ENCODE data around the gene SLC3A2. TPM values are rescaled to one million over a fixed set of nuclear protein-coding genes. Genes with fewer than 3 reads are reported as not detected.

Gene SLC3A2
- total RNA-seq, 1 experiment from 2014 or later, result 290 TPM

- no peak overlapping the region for H3K23ac ChIP-seq (ENCODE audit: insufficient read length, low read depth, low read length)
- H2BK12ac ChIP-seq (ENCODE audit: insufficient read length, low read depth, low read length), result no peak overlapping the region
- H4K5ac ChIP-seq (ENCODE audit: insufficient read length, low read depth, low read length), result no peak overlapping the region
- no peak overlapping the region for H2BK15ac ChIP-seq (ENCODE audit: low read depth, low read length)
- H3K27ac Mint-ChIP-seq, result no peak overlapping the region
- H3K4me3 Mint-ChIP-seq, result no peak overlapping the region
- no peak for DNase-seq
- no peak overlapping the region for H3T11ph ChIP-seq (ENCODE audit: low read length)
- peaks cover 21% of the 10 kb centered on the region in 2 experiments for H3K4me1 Mint-ChIP-seq
- WGBS (ENCODE audit: extremely low coverage, insufficient read length, low lambda C conversion rate), result no CpG with 5 or more reads among the region's 1 CpG
- no peak overlapping the region for H2AFZ ChIP-seq (ENCODE audit: low read length)
- H3K79me1 ChIP-seq (ENCODE audit: insufficient read depth, low read depth, low read length, poor library complexity, severe bottlenecking), result no peaks in the 10 kb centered on the region
- H3K9me3 ChIP-seq (ENCODE audit: control insufficient read depth, low read depth, low read length), result no peaks in the 10 kb centered on the region
- H3K4me1 ChIP-seq (ENCODE audit: insufficient read depth, low read length), result peaks cover 3% of the 10 kb centered on the region; the same call in 1 of the 2 replicates
- no peaks in the 10 kb centered on the region for H3K9me3 Mint-ChIP-seq
- H3K18ac ChIP-seq (ENCODE audit: insufficient read length, low read depth, low read length), result no peak overlapping the region
- no peak overlapping the region for H4K8ac ChIP-seq (replicated peaks; ENCODE audit: insufficient read length, low read depth, low read length)
- H3K27me3 Mint-ChIP-seq (ENCODE audit: low read depth), result peaks cover 12% of the 10 kb centered on the region
- H3K23me2 ChIP-seq (ENCODE audit: insufficient read length, low read depth, low read length, poor library complexity, severe bottlenecking), result no peaks in the 10 kb centered on the region
- no peak overlapping the region for H2BK5ac ChIP-seq (ENCODE audit: insufficient read length, low read length)
- H2BK20ac ChIP-seq (ENCODE audit: low read depth, low read length, poor library complexity, severe bottlenecking), result no peak overlapping the region
- no peak overlapping the region for H3K4me2 ChIP-seq (ENCODE audit: insufficient read depth, insufficient read length, low read length)
- no peaks in the 10 kb centered on the region; a peak in 1 of 7 replicates for H3K36me3 Mint-ChIP-seq (ENCODE audit: insufficient read depth in 1 of 3, low read depth in 3 of 3)
- H3K9ac ChIP-seq (ENCODE audit: extremely low read depth, insufficient read length, low read length), result no peak overlapping the region
- TF ChIP-seq, protein P1, sequence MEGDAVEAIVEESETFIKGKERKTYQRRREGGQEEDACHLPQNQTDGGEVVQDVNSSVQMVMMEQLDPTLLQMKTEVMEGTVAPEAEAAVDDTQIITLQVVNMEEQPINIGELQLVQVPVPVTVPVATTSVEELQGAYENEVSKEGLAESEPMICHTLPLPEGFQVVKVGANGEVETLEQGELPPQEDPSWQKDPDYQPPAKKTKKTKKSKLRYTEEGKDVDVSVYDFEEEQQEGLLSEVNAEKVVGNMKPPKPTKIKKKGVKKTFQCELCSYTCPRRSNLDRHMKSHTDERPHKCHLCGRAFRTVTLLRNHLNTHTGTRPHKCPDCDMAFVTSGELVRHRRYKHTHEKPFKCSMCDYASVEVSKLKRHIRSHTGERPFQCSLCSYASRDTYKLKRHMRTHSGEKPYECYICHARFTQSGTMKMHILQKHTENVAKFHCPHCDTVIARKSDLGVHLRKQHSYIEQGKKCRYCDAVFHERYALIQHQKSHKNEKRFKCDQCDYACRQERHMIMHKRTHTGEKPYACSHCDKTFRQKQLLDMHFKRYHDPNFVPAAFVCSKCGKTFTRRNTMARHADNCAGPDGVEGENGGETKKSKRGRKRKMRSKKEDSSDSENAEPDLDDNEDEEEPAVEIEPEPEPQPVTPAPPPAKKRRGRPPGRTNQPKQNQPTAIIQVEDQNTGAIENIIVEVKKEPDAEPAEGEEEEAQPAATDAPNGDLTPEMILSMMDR (conservative IDR thresholded peaks at IDR 0.05), result no peak
- H4K91ac ChIP-seq (ENCODE audit: insufficient read length, low read depth, low read length), result no peak overlapping the region
- H3K79me2 ChIP-seq (ENCODE audit: insufficient read depth, low read length), result no peaks in the 10 kb centered on the region
- no peak overlapping the region for H2AK5ac ChIP-seq (ENCODE audit: insufficient read length, low read length)
- no peak overlapping the region for H3K4ac ChIP-seq (ENCODE audit: low read depth, low read length)
- H3K27me3 ChIP-seq (ENCODE audit: insufficient read depth, low read length), result peaks cover 2% of the 10 kb centered on the region; the same call in 1 of the 2 replicates
- no peaks in the 10 kb centered on the region for H4K20me1 ChIP-seq (ENCODE audit: control insufficient read depth, insufficient read depth, insufficient read length)
- no peak overlapping the region for H3K56ac ChIP-seq (ENCODE audit: insufficient read length, low read depth, low read length)
- H2BK120ac ChIP-seq (ENCODE audit: low read depth, low read length, poor library complexity, severe bottlenecking), result no peak overlapping the region
- H3K14ac ChIP-seq (ENCODE audit: insufficient read depth, low read length), result no peak overlapping the region
- H3K27ac ChIP-seq (ENCODE audit: insufficient read length, low read depth, low read length), result no peak overlapping the region
These were observed 33.7 kb downstream of the SLC3A2 start for GRCh38 chr11:62914416-62914815.

Measured in H9 (cell line).